GM04503 (cell line): Measurements from ENCODE around the gene ADIG.

Experiments
- DNase-seq: peaks from one replicate; pipeline ENCODE4 v3.0.0-alpha.2; 2012; ENCODE audit warnings: low read depth

ADIG gene

DNA sequence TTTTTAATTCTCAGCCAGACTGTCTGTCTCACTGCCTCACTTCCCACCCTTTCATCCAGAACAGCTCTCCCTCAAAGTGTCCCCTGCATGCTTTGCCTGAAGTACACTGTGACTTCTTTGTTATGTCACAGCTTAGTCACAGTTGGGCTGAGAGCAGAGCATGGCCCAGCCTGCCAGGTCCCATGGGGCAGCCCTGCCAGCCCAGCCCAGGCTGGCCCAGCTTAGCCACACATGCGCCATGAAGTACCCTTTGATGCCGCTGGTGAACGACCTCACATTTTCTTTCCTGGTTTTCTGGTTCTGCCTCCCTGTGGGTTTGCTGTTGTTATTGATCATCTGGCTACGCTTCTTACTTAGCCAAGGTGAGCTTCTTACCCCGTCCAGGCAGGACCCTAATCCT, at the start of gene ADIG:
Gene ADIG, plus strand, starts transcription at position 185 of the 400 bp plus-strand sequence. Its CDS starts 54 bp downstream, at position 239.
- DNase-seq: no peak

DNA sequence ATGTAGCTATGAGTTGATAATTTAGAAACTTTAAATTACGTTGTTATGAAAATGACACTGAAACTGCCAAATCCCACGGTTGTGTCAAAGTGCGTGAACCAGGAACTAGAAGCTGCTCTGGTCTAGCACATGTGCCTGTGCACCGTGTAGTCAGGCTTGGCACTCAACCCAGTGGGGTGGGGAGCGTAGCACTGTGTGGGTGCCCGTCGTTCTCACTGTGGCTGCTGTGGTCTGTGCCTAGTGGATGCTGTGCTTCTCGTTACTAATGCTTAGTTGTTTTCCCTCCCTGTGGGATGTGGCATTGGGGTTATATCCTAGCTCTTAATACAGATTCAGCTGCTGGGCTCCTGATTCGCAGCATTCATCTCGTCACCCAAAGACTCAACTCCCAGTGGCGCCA, 46.2 kb upstream of the ADIG start:
- no peak for DNase-seq

DNA sequence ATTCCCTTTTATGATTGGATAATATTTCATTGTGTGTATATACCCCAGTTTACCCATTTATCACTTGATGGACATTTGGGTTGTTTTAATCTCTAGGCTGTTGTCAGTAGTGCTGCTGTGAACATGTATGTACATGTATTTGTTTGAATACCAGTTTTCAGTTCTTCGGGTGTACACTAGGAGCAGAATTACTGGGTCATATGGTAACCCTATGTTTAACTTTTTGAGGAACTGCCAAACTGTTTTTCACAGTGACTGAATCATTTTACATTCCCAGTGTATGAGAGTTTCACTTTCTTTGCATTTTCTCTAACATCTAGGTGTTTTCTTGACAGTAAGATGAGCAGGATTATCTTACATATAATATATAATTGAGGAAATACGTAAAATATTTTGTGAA, 44.7 kb upstream of the ADIG start:
- no peak for DNase-seq

DNA sequence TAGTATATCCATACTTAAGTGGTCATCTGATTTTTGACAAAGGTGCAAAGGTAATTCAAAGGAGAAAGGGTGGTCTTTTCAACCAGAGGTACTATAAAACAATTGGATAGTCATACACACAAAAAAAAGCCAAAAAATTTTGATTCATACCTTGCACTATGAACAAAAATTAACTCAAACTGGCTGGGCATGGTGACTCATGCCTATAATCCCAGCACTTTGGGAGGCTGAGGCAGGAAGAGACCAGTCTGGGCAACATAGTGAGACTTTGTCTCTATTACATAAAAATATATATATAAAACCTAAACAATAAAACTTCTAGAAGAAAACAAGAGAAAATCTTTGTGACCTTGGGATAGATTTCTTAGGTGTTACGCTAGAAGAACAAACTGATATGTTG, 43.8 kb upstream of the ADIG start:
- no peak for DNase-seq

DNA sequence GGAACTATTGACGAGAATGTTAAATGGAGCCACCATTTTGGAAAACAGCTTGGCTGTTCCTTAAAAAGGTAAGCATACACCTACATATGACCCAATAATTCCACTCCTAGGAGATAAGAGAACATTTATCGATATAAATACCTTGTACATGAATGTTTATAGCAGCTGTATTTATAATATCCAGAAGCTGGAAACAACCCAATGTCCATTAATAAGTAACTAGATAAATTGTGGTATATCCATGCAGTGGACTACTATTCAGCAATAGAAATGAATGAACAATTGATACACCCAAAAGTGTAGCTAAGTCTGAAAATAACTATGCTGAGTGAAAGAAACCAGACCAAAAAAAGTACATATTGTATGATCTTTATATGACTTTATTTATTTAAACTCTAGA, 42.2 kb upstream of the ADIG start:
- no peak for DNase-seq

DNA sequence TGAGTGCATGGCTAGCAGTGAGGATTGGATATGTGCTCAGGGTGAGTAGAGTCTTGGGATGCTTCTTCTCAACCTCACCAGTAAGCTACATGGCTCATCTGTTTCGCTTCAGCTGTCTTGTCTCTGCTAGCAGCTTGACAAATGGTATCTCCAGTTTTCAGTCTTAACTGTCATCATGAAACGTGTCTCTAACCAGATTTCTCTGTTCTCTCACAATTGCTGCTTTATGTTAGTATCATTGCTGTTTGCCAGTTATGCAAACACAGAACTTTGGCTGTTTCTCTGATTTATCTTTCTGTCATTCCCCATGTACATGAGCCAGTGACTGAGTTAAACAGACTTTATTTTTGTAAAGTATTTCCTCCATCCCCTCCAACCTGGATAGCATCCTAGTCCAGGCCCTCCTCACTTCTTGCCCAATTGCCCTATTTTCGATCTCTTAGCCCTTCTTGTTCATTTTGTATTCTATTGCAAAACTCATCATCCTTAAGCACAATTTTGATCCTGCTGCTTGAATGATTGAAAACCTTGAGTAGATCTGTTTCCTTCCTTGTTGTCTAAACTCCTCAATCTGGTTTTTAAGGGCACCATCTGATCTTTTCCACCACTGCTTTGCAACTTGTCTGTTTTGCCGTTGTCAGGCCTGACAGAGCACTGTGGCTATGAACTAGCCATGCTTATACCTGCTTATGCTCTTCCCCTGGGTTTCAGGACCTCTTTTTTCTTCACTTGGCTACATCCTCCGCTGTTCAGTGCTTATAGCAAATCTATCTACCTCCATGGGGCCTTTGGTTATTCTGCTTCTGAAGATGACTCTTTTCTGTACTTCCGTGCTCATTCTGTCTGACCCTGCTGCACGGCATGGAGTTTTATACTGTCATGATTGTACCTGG, 37.7 kb upstream of the ADIG start:
- DNase-seq: no peak

DNA sequence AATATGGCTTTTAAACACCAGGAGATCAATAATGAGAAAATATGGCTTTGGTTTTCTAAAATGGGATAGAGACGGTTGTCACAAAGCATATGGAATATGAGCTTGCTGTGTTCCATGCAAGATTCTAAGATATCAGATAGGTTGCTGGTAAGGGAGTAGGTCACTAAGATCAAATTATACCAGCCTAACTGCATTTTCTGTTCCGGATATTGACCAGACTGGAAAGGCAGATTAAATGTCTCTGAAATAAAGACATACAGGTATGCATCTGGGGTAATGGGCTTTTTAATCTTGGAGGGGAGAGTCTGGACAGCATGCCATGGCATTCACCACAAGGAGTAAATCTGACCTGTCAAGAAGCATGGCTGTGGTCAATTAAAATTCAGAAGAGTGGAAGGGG, 35.2 kb upstream of the ADIG start:
- no peak for DNase-seq

DNA sequence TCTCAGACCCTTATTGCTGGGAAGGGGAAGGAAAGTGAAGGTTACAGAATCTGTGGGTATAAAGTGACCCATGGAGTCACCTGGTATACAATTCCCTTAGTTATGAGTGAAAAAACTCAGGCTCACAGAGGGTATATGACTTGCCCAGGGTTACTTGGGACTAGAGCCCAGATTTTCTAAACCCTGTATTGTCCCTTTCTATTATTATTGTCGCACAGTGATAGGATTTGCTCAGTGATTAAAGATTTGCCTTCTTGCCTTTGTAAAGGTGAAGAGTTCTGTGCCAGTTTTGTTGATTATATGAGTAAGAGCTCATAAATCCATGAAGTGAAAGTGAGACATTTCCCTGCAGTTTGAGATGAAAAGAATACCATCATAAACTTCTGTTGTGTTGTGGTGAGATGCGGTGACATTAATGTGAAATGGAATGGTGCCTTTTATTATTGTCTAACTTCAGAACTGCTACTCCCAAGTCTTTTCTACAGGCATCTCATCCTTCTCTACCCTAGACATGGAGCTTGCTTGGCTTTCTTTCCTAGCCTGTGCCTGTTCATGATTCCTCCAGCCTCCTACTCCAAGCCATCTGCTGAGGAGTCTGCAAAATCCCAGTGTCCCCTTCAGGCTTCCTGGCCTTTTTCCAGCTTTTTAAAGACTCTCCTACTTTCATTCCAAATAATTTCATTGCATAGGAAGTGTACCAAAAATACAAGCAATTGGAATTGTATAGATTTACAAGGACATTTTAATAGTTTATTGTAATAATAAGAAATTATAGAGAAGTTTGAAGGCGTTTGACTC, 33.5 kb upstream of the ADIG start:
- DNase-seq: no peak

DNA sequence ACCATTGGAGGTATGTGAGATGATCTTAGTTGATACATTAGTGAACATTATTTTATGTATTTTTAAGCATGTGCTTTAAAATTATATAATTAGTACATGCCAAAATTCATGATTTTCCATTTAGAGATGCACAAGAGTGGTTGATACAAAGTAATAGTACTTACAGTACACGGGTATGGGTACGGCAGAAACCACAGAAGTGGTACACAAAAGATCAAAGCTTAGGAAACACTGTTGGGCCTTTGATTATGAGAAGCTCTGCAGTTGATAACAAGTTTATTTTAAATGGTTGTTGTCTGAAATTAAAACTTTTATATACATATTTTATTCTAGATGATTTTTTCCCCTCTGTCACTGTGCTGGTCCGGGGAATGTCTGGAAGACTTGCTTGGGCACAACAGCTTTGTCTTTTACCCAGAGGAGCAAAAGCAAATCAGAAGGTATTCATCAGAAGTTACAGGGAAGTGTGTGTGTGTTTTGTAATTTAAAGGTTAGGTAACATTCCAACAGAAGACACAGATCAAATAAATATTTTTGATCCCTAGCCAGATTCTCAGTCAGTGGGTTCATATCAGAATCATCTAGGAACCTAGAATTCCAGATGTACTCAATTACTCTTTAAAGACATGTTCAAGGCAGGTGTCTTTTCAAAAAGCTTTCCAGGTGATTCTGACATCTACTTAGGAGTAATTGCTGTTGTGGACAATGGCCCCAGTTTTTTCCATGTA, 32.5 kb upstream of the ADIG start:
- no peak for DNase-seq

DNA sequence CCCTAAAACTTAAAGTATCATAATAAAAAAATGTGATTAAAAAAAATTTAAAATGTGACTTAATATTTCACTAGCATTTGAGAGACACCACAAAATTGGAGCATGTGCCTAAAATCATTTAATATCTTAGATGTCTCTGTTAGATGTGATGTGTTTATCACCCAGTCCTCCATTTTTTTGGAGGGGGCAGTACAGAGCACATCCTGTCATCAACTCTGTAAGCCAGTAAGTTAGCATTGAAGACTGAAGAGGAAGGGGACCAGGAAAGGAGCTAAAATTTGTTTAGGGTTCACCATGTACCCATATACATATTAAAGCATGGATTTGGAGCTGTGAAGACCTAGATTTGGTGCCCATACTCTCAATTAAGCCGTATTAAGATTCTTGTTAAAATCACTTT, 30.7 kb upstream of the ADIG start:
- no peak for DNase-seq

DNA sequence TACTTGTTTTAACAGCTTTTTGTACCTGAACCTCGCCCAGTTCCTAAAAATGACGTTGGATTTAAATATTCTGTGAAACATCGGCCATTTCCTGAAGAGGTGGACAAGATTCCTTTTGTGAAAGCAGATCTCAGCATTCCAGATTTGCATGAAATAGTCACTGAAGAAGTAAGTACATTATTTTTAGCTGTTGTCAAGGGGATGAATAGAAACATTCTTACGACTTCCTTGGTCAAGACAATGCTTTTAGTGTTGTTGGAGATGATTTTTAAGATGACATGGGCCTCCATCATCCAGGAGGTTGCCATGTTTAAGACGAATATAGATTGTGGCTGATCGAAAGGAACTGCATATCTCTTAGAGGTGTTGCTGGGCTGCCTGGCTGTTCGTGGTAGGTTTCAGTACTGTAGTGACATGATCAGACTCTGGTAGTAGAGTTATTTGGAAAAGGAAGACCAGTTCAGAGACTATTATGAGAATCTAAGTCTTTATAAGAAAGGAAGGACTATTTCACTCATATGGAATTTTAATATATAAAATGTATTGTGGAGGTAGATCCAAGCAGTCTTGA, 29.9 kb upstream of the ADIG start:
- no peak for DNase-seq

DNA sequence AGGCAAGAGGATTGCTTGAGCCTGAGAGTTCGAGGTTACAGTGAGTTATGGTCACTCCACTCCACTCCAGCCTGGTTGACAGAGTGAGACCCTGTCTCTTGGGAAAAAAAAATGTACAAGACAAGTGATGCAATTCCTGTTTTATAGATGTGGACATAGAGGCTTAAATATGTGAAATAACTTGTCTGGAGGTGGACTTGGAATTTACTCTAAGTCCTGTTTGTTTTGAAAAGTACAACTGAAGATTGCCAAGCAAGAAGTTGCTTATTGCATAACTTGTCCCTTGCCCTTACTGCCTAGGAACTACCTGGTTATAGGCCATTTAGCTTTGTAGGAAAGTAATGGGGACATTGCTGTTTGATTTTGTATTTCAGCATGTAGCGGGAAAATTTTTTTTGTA, 26.0 kb upstream of the ADIG start:
- no peak for DNase-seq

DNA sequence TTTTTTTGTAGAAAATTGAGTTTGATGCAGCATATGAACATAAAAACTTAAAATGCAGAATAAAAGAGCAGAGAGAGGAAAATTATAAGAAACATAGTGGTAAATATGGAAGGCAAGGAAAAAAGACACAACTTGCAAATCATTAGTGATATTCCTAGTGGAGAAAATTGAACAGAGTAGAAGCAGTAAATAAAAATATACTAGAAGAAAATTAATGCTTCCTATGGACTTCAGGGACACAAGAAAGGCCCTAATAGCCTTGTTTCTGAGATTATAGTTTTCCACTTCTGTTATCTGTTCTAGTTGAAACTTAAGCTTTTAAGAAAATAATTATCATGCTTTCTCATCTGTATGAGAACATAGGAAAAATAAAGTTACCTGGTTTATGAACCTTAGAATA, 25.6 kb upstream of the ADIG start:
- no peak for DNase-seq

DNA sequence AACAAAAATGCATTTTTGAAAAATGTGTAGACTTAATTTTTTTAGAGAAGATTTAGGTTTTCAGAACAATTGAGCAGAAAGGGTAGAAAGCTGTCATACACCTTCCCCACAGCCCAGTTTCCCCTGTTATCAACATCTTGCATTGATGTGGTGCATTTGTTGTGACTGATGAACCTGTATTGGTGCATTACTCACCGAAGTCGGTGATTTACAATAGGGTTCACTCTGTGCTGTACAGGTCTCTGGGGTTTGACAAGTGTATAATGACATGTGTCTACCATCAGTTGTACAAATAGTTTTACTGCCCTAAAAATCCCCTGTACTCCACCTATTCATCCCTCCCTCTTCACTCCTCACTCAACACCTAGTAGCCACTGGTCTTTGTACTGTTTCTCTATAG, 23.8 kb upstream of the ADIG start:
- DNase-seq: no peak

DNA sequence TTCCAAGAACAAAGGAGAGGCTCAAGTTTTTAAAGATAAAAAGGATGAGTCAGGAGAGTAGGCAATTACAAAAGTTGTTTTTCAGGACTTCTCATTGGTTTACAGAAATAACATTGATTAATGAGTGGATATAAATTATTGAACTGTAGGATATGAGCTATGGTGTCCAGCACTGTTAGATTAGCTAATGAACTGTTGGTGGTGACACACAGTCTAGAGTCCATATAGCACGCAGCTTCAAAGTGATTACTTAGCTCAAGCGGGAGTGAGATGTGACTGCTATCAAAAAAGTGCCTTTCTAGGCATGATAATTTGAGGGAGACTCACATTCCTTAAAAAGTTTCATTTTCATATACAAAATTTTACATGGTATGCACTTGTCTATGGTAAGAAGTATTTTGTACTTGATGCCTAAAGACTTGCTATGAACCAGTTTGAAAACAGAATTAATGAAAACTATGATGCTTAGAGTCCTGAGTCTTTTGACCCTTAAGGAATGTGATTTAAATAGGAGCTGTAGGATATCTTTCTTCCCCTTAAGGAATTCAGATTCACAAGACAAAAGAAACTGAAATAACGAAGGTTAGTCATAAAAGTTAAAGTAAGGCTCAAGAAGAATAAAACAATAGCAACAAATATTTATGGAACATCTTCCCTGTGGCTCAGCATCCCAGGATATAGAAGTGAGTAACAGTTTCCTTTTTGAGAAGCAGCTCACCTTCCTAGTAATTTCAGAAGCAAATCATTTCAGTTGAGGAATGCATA, 22.2 kb upstream of the ADIG start:
- DNase-seq: no peak

DNA sequence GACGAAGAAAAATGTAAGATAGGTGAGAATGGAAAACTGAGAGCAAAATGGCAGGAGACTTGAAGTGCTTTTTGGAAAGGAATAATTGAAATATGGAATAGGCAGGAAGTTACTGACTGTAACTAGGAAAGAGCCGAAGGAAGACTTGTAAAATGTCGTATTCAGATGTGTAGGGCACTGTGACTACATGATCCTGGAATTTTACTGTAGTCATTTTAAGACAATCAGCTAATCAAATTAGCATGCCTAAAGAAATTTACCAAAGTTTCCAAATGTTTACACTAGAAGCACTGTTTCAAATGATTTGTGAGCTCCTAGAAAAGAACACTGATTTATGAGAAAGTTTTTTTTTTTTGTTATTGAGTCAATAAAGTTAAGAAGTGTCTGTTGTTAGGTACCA, 21.2 kb upstream of the ADIG start:
- DNase-seq: no peak

DNA sequence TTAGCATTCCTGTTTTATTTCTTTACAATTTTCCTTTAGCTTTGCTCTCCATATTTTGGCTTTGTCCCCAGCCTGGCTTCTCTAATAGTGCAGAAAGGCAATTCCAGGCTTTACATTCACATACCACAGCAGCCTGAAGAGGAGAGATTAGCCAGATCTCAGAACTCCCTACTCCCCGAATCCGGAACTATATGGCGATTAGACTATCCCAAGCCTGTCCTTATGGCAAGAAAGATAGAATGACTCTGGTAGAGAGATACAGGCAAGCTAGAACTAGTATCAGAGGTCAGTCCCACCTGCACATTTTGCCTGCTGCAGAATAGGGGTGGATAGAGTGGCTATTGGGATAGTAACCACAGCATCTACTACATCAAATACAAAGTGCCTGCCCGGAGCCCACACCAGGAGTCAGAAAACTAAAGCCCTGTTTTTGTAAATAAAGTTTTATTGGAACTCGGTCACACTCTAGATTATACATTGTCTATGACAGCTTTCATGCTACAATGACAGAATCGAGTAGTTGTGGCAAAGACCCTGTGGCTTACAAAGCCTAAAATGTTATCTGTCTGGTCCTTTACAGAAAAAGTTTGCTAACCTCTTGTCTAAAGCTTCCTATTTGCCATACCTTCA, 17.1 kb upstream of the ADIG start:
- DNase-seq: no peak

DNA sequence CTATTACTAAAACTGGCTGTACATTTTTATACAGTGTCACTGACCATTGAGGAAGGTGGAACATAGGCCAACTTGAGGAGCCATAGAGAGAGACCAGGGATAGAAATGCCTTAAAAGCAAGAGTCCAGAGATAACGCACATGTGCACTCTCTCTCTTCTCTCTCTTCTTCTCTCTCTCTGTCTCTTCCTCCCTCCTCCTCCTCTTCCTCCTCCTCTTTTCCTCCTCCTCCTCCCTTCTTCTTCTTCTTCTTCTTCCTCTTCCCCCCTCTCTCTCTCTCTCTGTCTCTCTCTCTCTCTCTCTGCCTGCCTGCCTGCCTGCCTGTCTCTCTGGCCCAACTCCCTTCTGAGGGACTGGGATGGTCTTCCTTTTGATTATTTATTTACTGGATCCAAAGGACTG, 16.3 kb upstream of the ADIG start:
- no peak for DNase-seq

DNA sequence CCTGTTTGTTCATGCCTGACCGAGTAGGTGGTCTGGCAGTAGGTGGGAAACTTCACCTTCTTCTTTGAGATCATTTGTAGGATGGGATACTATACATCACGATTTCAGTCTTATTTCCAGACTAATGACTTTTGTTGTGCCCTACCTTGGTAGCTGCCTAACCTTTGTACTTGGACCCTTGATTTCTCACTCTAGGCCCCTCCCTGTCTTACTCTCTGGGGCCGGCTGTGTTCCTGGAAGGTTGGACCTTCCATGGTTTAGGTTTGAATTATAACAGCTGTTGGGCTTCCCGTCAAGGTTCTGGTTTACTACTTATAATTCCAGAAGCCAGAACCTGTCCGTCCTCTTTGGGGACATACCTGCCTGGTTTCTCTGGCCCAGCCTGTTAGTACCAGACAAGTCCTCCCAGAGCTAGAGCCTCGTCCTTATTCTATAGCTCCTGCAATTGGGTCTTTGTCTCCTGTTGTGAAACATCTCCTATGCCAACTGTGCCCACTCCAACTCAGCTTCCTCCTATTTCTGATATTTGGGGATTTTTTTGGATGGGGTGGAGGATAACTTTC, 14.9 kb upstream of the ADIG start:
- DNase-seq: no peak

DNA sequence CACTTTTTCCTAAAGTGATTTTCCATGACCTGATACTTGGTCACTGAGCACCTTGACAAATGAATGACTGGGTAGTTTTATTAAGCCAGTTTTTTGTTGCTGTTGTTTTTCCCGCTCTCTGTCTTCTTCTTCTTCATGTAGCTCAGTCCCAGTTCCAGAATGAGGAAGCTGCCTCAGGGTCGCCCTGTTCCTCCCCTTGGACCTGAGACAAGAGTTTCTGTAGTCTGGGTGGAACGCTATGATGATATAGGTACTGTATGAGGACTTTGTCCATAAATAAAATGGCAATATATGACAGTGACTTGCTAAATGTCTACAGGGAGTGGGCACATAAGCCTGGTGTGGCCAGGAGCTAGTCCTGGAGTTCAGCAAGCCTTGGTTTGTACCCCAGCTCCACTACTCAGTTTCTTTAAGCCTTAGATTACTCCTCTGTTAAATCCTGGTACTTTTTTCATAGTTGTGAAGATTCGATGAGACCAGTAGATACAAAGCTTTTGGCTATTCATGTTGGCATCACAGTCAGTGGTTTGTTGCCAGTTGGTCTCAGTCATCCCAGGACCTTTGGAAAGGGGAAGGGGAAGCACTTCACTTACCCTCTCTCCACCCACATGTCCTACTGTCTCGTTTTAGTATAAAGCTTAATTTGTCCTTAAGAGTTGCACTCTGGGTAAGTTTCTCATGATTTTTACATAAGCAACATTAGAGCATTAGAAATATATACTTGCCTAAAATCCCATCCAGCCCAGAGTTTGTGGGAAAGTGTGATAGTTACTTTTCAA, 11.1 kb upstream of the ADIG start:
- no peak for DNase-seq
